Endothelial cell of umbilical vein (primary cell): ENCODE data around the gene PTPN3. TPM values are rescaled to one million over a fixed set of nuclear protein-coding genes. Genes with fewer than 3 reads are reported as not detected.

Experiments used
- BruUV-seq: library from RNA; stranded (reverse); fragments of 400-500 nt; replicated peaks from 2 replicates; lab custom pipeline; 2021; lab: Mats Ljungman, UMichigan
- CTCF ChIA-PET: fragments of 300-600, 350-600 bp; sonication (Branson Sonifier 250); formaldehyde crosslinking; loops from one replicate; lab custom pipeline; 2021; ENCODE audit warnings: antibody characterized with exemption, inconsistent platforms; lab: Charles Lee
- POLR2A ChIA-PET: fragments of 300-600, 350-600 bp; sonication (Branson Sonifier 250); formaldehyde crosslinking; loops from one replicate; lab custom pipeline; 2021; ENCODE audit warnings: antibody characterized with exemption, inconsistent platforms; lab: Charles Lee
- DNase-seq: peaks from one replicate; pipeline ENCODE4 v3.0.0-alpha.2; 2011; ENCODE audit warnings: low read depth, low spot score
- FAIRE-seq: peaks from 2 replicates; lab custom pipeline; 2011; peaks lifted over from hg19 to GRCh38; lab: Jason Lieb, UNC
- H2AFZ ChIP-seq: 2 replicates; pipeline ENCODE4 v1.6.0; 2012; ENCODE audit warnings: low read depth, low read length, control low read depth, inconsistent platforms
- H3K27ac ChIP-seq: 2 replicates; pipeline ENCODE4 v1.5.1; 2011; ENCODE audit warnings: low read depth, mild to moderate bottlenecking, control low read depth, low read length, moderate library complexity; ENCODE audit not compliant: insufficient read depth
- H3K27me3 ChIP-seq, 2 experiments: 2 replicates each; pipeline versions ENCODE4 v1.6.0 to v1.6.1; 2011; ENCODE audit warnings: low read length in 2 of 2, mixed read lengths in 1 of 2; ENCODE audit not compliant: control insufficient read depth in 2 of 2, insufficient read depth in 2 of 2
- H3K36me3 ChIP-seq, 2 experiments: 2 replicates in 1 of 2; 3 replicates in 1 of 2; pipeline ENCODE4 v1.5.1; 2011; ENCODE audit warnings: low read length in 2 of 2, mild to moderate bottlenecking in 1 of 2, moderate library complexity in 1 of 2; ENCODE audit not compliant: control insufficient read depth in 2 of 2, insufficient read depth in 2 of 2; ENCODE audit errors: extremely low read depth in 1 of 2
- H3K4me1 ChIP-seq: 3 replicates; pipeline ENCODE4 v1.5.1; 2011; ENCODE audit warnings: mild to moderate bottlenecking, low read length; ENCODE audit not compliant: control insufficient read depth, insufficient read depth; ENCODE audit errors: extremely low read depth
- H3K4me2 ChIP-seq: 2 replicates; pipeline ENCODE4 v1.6.1; 2011; ENCODE audit warnings: low read length, control low read depth, mixed read lengths; ENCODE audit not compliant: insufficient read depth
- H3K4me3 ChIP-seq, 3 experiments: fragments of 200-600 bp in 1 of 3; sonication (generic), shearing (Covaris generic) in 1 of 3; replicated peaks in 1 of 3; 2 replicates each; pipeline ENCODE4 v1.5.1; 2011 to 2016; ENCODE audit warnings: control low read depth in 3 of 3, low read length in 3 of 3, mild to moderate bottlenecking in 2 of 3, inconsistent platforms in 1 of 3, low read depth in 1 of 3, moderate library complexity in 1 of 3; ENCODE audit not compliant: insufficient read depth in 1 of 3
- H3K79me2 ChIP-seq: 2 replicates; pipeline ENCODE4 v1.6.0; 2012; ENCODE audit warnings: low read length, inconsistent platforms; ENCODE audit not compliant: control insufficient read depth, insufficient read depth
- H3K9ac ChIP-seq: replicated peaks from 2 replicates; pipeline ENCODE3; 2011; ENCODE audit warnings: low read length, control low read depth; ENCODE audit not compliant: insufficient read depth; ENCODE audit errors: extremely low read depth
- H3K9me1 ChIP-seq: replicated peaks from 3 replicates; pipeline ENCODE4 v1.6.0; 2011; ENCODE audit warnings: mild to moderate bottlenecking, low read length; ENCODE audit not compliant: control insufficient read depth, insufficient read depth; ENCODE audit errors: extremely low read depth
- H3K9me3 ChIP-seq: replicated peaks from 2 replicates; pipeline ENCODE4 v1.5.1; 2012; ENCODE audit warnings: low read length, inconsistent platforms; ENCODE audit not compliant: control insufficient read depth, insufficient read depth
- H4K20me1 ChIP-seq: replicated peaks from 2 replicates; pipeline ENCODE3; 2011; ENCODE audit warnings: mild to moderate bottlenecking, low read length; ENCODE audit not compliant: control insufficient read depth, insufficient read depth; ENCODE audit errors: extremely low read depth
- CTCF ChIP-seq, 2 donors: IDR thresholded peaks; 1 replicate in 1 of 2; 2 replicates in 1 of 2; pipeline ENCODE4 v1.5.1; 2011; ENCODE audit warnings: low read length in 2 of 2, mild to moderate bottlenecking in 2 of 2, moderate library complexity in 2 of 2, control low read depth in 1 of 2, inconsistent platforms in 1 of 2, low read depth in 1 of 2; ENCODE audit not compliant: insufficient read depth in 1 of 2; ENCODE audit errors: extremely low read depth in 1 of 2
- FOS ChIP-seq: IDR thresholded peaks from 2 replicates; pipeline ENCODE4 v1.6.1; 2011; ENCODE audit warnings: mild to moderate bottlenecking, low read length, moderate library complexity, borderline replicate concordance; ENCODE audit not compliant: insufficient read depth
- JUN ChIP-seq: IDR thresholded peaks from 2 replicates; pipeline ENCODE4 v1.6.1; 2011; ENCODE audit warnings: borderline replicate concordance, low read depth; ENCODE audit not compliant: insufficient read length, insufficient read depth
- MYC ChIP-seq: IDR thresholded peaks from one replicate; pipeline ENCODE4 v1.6.1; 2011; ENCODE audit warnings: mild to moderate bottlenecking, low read depth, low read length
- POLR2A ChIP-seq: IDR thresholded peaks from 2 replicates; pipeline ENCODE4 v1.6.1; 2012; ENCODE audit warnings: low read depth, mild to moderate bottlenecking, control low read depth, low read length
- POLR2AphosphoS5 ChIP-seq: IDR thresholded peaks from 2 replicates; pipeline ENCODE4 v1.6.1; 2012; ENCODE audit warnings: low read depth, mild to moderate bottlenecking, control low read depth, low read length, moderate library complexity; ENCODE audit not compliant: insufficient read depth
- dilution Hi-C: fragments of 300-500 bp; cut with MboI; formaldehyde crosslinking; loops from one replicate; pipeline ENCODE4 v1.15.0; 2019; ENCODE audit warnings: low sequenced_read_pairs; ENCODE audit not compliant: extremely low pct_ligation_motif_present
- intact Hi-C: fragments of 100-400 bp; cut with micrococcal nuclease; formaldehyde crosslinking; loops from one replicate; pipeline ENCODE4 v1.10.0; 2022
- polyA plus RNA-seq, 4 experiments: library from polyadenylated mRNA; depleted of rRNA in 3 of 4; stranded (reverse) in 3 of 4; unstranded in 1 of 4; fragments of >200 nt; gene quantifications; 2 replicates each; pipeline versions ENCODE4 v1.2.1 to v1.2.3, GENCODE V29; 2011 to 2012; ENCODE audit warnings: missing spikeins in 1 of 4
- total RNA-seq: library from RNA; stranded (reverse); gene quantifications from 2 replicates; pipeline ENCODE4 v1.2.3, GENCODE V29; 2021

The PTPN3 gene
- total and polyA plus RNA-seq, 2 donors (not counting 3 experiments of a cell fraction or from before 2014, with no cell fraction given), result 0.01 TPM; not detected in 1

GRCh38 chr9:109499093-109499630 is 1.1 kb upstream of the PTPN3 start:
- TF ChIP-seq JUN (no peak), MYC (no peak), FOS (no peak), CTCF (IDR thresholded peaks at IDR 0.05; ENCODE audit: extremely low read depth in 1 of 2, insufficient read depth in 1 of 2, low read depth in 1 of 2, low read length in 2 of 2) (no peak), POLR2AphosphoS5 (no peak), POLR2A (no peak)
- Histone ChIP-seq H3K4me2 (no peak overlapping the region), H3K4me3 (no peak overlapping the region), H3K9ac (no peak overlapping the region), H3K79me2 (no peaks in the 10 kb centered on the region), H3K9me3 (no peaks in the 10 kb centered on the region), H2AFZ (no peak overlapping the region), H3K27me3 (peaks cover 57 to 66% of the 10 kb centered on the region in 2 experiments), H3K4me1 (no peaks in the 10 kb centered on the region), H3K9me1 (no peaks in the 10 kb centered on the region), H3K36me3 (no peaks in the 10 kb centered on the region), H4K20me1 (no peaks in the 10 kb centered on the region), H3K27ac (no peak overlapping the region)
- BruUV-seq, result no TSS peak
- no peak for FAIRE-seq
- POLR2A ChIA-PET, result no interaction called here
- intact Hi-C loops, result no loop called here
- CTCF ChIA-PET, result interaction anchor here (1.4 kb wide), 2 partner anchors 11 to 29 kb away, joined by 3 to 4 read pairs; no protein-coding TSS in a partner anchor
- dilution Hi-C loops, result no loop called here
- no peak for DNase-seq
